GM18858 (cell line): Measurements from ENCODE around the gene GPR107.

Source experiments
- ATAC-seq: cut with Tn5 transposase; IDR thresholded peaks from one replicate; pipeline ENCODE4 v1.9.1; 2021; ENCODE audit not compliant: unreplicated experiment

GPR107 gene

DNA sequence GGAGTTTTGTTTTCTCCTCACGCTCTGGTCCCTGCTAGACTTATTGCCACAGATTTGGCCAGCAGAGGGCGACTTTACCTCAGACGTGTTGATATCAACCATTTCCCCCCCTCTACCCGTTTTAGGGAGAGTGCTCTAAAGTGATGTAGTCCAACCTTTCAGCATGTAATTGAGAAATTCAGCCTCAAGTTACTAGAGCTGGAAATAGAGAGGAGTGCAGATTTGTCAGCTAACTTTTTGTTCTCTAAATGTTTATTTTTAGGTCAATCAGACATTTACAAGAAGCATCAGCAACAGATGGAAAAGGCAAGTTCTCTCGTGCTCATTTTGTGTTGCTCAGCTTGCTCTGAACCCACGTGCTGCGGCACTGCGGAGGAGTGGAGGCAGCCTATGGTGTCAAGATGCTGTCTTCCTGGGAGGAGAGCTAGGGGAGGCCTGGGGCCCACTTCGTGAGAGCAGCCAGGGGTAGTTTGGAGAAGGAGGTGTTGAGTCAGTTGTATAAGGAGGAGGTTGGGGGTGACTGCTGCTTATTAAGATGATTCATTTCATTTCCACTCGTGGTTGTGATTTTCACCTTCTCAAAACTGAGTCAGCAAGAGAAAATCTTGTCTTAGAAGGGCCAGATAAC, 53.6 kb downstream of the GPR107 start:
- no peak for ATAC-seq

DNA sequence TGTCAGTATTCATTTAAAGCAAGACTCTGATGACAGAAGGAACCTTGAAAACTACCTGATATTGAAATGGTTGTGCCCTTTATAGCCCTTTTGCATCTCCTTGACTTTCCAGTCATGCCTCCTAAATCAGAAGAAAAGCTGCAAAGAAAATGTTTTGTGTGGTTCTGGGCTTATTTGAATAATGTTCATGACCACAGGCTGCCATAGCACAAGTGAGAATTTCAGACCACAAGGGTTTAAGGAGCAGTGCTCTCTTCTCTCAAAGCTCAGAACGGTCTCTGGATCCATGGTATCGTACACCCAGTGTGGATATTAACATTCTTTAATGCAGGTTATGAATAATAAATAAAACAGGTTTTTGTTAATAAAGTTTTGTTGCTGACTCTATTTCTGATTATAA, 54.2 kb downstream of the GPR107 start:
- no peak for ATAC-seq

DNA sequence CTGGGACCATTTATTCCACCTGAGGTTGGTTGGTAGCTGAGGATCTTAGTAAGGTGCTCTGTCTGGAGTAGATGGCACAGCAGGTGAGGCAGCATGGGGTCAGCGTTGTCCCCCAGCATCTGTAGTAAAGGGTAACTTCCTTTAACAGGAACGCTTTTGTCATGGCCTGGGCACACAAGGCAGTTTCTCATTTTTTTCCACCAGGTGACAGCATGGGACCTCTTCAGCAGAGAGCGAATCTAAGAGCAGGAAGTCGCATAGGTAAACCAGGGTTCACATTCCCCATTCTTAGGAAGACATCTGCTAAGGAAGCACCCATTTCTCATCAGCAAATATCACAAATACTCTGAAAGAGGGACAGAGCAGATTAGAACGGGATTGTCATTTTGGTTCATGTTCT, 56.5 kb downstream of the GPR107 start:
- ATAC-seq: no peak

DNA sequence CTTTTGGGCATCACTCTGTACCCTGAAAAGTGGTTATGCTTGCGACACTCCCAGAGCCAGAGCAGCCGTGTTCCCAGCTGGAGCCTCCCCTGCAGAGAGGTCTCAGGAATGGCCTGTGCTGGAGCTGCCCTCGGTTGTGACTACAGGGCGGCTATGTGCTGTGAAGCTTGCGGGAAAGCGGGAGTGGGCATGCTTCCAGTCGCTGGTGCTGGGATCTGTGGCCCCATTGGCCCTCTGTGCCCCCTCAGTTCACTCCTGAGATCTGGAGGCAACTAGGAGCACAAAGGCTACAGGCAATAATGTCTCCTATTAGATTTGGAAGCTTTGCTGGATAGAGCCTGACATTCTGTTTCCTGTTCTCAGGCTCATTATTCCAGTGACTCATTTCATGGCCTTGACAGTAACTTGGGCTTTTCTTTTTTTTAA, 56.9 kb downstream of the GPR107 start:
- ATAC-seq: no peak

DNA sequence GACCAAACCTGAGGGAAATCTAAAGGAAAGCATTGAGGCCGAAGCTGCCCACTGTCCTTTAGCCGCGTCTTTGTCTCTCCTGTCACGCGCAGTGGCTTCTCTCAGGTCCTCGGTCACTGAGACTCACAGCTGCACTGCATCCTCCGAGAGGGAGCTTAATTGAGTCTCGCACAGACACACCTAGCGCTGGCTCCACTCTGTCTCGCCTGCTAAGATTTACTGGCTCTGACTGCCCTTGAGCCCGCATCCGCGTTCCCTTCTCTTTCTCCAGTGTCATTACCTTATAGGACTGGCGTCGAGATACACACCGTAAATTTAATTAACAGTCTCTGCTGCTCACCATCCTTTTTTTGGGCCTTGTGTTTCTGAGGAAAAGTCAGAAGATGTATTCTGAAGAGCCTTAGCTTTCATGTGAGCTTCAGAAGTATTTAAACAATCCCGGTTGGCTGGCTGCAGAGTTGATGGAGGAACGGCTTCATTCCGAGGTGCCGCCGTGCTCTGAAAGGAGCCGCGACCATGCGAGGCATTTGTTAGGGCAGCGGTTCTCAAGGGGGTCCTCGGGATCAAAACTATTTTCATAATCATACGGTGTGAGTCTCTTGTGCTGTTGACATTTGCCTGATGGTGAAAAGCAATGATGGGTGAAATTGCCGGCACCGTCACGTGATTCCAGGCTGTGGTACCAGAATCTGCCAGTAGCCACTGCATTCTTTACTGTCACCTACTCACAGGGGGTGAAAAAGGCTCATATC, 58.3 kb downstream of the GPR107 start:
- no peak for ATAC-seq

DNA sequence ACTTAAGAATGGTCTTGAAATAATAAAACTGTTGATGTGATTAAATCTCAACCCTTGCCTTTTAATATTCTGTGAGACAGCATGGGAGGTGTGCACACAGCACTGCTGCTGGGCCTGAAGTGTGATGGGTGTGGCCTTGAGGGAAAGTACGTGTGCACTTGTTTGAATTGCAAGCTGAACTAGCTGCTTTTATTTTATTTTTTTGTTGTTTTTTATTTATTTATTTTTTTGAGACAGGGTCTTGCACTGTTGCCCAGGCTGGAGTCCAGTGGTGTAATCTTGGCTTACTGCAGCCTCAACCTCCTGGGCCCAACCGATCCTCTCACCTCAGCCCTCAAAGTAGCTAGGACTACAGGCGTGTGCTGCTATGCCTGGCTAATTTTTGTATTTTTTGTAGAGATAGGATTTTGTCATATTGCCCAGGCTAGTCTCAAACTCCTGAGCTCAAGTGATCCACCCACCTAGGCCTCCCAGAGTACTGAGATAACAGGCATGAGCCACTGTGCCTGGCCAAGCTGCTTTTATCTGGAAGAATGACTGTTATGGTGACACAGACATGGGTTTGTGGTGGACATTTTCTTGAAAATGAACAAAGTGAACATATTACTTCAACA, 58.9 kb downstream of the GPR107 start:
- no peak for ATAC-seq

DNA sequence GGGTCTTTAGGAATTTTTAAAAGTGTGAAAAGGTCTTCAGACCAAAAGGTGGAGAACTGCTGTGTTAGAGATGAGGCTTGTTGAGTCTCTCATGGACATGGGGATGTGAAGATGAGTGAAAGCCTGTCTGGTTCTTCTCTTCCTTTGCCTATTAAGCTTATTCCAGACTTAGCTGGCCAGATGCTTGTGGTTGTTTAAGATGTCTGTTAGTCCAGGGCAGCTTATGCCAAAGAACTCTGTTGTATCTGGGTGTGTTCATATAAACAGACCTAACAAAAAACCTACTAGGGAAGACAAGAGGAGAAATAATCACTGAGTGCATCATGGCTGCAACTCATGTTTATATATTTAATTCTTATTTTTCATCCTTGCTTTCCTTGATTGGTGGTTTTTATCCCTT, 61.0 kb downstream of the GPR107 start:
- ATAC-seq: no peak

DNA sequence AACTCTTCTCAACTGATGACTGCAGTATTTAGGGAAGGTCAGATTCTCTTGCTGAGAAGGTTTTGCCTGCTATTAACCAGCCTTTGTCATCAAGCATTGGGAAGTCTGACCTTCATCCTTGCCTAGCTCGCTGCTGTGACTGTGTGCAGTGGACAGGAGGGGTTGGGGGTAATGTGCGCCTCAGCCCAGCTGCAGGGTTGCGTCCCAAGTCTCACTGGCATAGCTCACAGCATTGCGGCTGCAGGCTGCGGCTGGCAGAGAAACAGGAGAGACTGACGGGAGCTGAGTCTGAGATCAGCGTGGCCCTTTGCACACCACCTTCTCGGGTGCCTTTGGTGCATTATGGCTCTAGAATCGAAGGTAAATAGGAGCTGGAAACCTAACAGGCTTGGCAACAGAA, 62.6 kb downstream of the GPR107 start:
- no peak for ATAC-seq

DNA sequence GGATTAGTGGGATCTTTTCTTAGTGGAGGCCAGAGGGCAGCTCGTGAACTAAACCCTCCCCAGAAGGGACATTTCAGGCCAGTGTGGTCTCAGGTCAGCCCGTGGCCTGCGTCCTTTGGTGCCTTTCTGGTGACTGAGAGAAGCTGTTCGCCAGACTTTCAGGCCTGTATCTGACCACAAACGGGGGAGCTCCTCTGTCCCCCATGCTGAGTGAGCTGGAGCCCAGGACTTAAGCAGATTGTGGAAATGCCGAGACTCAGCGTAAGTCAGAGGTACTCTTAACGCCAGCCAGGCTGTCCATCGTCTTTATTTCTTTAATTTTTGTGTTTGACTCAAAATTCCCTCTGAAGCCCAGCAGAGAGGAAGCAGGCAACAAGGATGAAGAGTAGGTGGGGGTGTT, 63.7 kb downstream of the GPR107 start:
- ATAC-seq: no peak

DNA sequence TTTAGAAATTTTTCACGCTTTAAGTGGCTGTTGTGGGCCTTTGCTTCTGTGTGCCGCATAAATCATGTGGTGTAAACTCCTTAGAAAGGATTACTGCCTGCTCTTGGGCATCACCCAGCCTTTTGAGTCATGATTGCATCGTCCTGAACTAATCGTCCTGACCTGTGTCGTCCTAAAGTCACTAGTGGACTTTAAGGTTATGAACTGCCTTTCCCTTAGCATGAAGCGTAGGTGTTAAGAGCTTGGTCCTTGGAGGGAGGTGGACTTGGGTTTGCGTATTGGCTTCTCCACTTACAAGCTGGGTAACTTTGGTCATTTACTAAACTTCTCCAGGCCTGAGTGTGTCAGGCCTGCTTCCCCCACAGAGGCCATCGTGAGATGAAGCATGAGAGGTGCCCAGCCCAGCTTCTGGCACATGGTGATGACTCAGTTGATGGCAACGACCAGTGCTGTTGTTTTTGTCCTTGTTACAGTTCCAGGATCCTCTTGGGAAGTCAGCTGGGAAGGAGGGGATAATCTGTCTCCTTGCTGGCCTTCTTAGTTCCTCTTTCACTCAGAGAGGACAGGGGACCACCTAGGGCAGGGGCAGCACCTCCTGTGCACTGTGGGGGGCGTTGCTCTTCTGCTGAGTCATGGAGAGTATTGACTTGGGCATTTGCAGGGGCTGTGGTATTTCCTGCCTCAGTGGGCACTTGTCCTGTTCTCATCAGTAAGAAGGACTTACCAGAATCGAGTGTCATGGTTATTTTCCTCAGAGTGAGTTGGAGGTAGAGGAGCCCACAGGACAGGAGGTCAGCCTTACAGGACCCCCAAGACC, 64.3 kb downstream of the GPR107 start:
- ATAC-seq: no peak

DNA sequence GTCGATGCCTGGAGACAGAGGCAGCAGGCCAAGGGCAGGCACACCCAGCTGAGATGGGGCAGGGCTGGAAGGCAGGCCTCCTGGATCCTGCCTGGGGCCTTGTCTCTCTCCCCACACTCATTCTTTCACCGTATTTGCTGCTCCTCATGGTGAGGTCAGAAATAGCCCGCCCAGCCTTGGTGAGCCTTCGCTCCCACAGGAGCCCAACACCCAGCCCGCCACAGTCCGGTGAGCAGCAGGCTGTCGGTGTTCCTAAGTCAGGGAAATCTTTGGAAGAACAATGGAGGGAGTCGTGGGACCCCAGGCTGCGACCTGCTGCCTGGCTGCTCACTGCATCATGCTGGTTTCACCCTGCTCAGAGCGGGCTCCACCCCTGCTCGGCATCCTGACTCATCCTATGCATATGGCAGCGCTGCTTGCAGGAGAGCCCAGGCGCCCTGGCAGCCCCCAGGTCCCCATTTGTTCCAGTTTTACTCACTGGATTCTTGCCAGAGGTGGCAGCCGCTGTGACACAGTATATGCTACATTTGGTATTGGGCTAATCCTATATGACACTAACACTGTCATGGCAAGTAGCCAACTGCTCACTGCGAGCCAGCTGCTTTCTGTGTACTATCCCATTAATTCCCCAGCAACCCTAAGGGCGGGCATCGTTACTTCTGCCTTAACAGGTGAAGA, 65.3 kb downstream of the GPR107 start:
- no peak for ATAC-seq

DNA sequence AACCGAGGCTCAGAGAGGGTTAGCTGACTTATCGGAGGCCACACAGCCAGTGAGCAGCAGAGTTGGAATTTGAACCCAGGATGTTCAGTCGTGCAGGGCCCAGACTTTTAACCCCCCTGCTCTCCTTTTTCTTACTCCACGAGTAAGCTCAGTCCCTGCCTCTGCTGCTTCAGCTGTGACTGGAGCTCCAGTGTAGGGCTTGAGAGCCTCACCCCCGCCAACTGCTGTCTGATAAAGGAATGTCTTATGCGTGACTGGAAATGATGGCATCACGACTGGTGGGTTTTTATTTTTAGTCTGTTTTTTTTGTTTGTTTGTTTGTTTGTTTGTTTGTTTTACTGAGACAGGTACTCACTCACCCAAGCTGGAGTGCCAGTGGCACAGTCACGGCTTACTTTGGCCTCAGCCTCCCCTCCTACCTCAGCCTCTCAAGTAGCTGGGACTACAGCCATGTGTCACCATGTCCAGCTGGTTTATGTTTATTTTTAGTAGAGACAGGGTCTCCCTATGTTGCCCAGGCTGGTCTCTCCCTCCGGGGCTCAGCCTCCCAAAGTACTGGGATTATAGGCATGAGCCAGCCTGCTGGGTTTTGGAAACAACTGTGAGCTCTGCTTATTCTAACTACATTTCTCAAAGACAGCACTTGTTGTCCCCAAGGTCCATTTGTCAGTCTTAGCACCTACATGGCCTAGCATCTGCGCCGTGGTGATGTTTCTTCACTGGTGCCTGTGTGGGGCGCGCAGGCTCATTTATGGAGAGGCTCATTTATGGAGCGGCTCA, 66.0 kb downstream of the GPR107 start:
- no peak for ATAC-seq

DNA sequence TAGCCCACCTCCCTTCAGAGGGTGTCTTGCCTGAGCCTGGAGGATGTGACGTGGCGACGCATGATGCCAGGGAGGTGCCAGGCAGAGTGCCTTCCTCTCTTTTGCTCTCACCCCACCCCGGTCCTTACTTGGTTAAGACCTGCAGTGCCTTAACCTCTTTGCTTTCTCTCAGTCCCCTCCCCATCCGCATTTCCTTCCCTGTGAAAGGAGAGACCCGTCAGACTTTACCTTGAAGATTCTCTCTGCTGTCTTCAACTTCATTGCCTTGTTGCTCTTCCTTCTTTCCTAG, 66.5 kb downstream of the GPR107 start:
- ATAC-seq: no peak

DNA sequence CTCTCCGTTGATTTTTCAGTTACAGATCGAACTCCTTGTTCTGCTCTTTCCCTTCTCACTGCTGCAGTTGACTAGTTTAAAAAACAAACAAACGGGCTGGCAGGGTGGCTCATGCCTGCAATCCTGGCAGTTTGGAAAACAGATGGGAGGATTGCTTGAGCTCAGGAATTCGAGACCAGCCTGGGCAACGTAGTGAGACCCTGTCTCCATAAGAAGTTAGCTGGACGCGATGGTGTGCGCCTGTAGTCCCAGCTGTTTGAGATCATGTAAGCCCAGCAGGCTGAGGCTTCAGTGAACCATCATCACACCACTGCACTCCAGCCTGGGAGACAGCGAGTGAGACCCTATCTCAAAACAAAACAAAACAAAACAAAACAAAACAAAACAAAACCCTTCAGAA, 67.1 kb downstream of the GPR107 start:
- no peak for ATAC-seq

DNA sequence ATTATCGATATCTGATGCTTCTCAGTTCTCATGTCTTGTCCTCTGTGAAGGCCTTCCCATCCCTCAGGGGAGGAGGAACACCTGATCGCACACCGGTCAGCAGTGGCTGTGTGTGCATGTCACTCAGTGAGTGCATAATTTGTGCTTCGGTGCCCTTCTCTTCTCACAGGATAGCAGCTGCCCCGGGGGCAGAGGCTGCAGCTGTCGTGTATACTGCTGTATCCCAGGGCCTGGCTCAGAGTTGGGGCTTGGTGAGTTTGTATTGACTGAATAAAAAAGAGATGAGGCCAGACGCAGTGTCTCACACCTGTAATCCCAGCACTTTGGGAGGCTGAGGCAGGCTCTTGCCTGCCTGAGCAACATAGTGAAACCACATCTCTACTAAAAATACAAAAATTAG, 68.8 kb downstream of the GPR107 start:
- ATAC-seq: no peak

DNA sequence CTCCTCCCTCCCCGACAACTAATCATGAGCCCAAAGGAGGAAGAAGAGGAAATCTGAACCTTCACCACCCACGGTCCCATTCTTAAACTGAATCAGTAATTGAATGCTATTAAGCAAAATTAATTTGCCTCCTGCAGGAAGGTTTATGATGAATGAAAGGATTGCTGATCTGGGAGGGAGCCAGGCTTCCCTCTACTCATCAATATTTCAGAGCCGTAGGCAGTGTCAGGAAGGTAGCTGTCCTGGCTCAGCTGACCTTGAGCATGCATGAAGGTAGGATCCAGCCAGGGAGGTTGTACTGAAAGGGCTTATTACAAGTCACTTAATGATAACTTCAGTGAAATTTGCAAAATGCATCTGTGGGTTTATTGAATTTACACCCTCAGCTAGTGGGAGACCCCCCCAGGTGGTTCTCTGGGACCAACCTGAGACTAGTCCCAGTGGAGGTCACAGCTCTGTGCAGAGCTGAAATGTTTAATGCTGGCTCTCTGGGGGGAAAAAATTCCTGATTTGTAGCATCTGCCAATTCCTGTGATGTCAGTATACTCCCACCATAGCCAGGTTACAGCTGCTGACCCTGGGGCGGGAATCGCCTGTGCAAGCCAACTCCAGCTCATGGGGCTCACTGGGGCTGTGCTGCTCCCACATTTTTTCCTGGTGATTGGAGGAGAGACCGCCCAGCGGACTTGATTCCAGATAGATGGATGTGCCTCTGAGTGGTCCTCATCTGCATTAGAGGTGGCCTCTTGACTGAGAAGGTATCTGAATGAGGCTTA, 70.6 kb downstream of the GPR107 start:
- ATAC-seq: no peak

DNA sequence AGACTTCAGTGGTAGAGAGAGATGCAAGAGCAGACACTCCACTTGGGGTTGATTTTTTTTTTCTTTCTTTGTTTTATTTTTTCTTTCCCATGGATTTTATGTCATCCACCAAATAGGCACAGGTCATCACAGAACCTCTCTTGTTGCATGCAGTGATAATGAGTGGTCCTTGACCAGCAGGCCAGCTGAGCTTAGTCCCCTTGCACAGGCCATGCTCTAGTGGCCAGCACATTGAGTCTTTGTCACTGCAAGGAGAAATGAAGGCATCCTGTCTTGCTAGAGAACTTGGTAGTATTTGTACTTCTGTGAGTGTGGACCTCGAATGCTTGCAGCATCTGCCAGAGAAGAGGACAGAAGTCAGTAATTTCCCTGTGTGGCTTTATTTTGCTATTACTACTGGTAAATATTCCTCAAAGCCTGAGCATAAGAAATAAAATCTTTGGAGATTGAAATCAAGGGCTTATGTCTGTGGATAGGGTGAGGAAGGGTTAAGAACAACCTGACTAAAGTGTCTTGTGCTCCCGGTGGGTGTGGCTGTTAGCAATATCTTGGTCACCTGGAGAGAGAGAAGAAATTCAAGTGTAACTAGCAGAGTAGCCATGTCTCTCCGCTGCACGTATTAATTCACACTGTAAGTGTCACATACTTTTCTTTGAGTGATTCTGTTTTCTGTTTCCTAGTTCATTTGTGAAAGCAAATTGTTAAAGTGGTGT, 73.2 kb downstream of the GPR107 start:
- no peak for ATAC-seq

DNA sequence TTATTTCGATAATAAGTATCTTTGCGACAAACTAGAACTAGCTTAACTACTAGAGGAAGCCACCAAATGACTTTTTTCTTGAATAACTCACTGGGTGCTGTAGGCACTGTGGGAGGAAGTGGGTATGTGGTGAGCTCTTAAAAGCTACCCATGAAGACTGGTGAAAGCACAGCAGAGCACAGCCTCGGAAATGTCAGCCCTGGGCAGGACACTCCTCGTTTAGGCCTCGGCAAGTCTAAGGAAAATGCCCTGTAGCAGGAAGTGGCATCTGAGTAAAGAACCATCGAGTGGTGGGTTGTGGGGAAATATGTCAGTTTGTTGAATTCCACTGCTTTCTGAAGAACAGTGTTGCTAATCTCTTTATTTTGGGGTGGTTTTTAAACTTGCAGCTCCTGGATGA, 74.5 kb downstream of the GPR107 start:
- peak; percentile 42 for ATAC-seq
